PC-3 (cell line): ENCODE data around the gene PIMREG. TPM values are rescaled to one million over a fixed set of nuclear protein-coding genes. Genes with fewer than 3 reads are reported as not detected.

Source experiments
- ATAC-seq: fragments of 200-7000 bp; cut with Tn5 transposase; 2 replicates; pipeline ENCODE4 v1.9.1; 2020; ENCODE audit warnings: mild to moderate bottlenecking, moderate library complexity
- BruUV-seq: library from RNA; stranded (reverse); fragments of 400-500 nt; replicated peaks from 2 replicates; lab custom pipeline; 2021; lab: Mats Ljungman, UMichigan
- CTCF ChIA-PET: fragments of 300-600 bp; sonication (Branson Sonifier 250); formaldehyde crosslinking; loops from one replicate; lab custom pipeline; 2022; ENCODE audit warnings: antibody characterized with exemption; lab: Charles Lee
- POLR2A ChIA-PET: fragments of 300-600 bp; sonication (Branson Sonifier 250); formaldehyde crosslinking; loops from one replicate; lab custom pipeline; 2022; ENCODE audit warnings: antibody characterized with exemption; ENCODE audit not compliant: unreplicated experiment; lab: Charles Lee
- DNase-seq: peaks from one replicate; pipeline ENCODE4 v3.0.0-alpha.2; 2015
- H2AFZ ChIP-seq: fragments of 300-600 bp; sonication (generic); 2 replicates; pipeline ENCODE4 v1.6.0; 2016; ENCODE audit warnings: antibody characterized with exemption, low read length
- H3F3A ChIP-seq: fragments of 300-600 bp; sonication (generic); one replicate; pipeline ENCODE4 v1.6.0; 2017; ENCODE audit warnings: antibody characterized with exemption, low read length, control low read depth, mild to moderate bottlenecking; ENCODE audit not compliant: unreplicated experiment
- H3K27ac ChIP-seq: fragments of 300-600 bp; sonication (generic); 2 replicates; pipeline ENCODE4 v1.5.1; 2016; ENCODE audit warnings: mild to moderate bottlenecking, low read length
- H3K27me3 ChIP-seq: fragments of 300-600 bp; sonication (generic); 2 replicates; pipeline ENCODE4 v1.6.1; 2016; ENCODE audit warnings: low read length, mixed read lengths
- H3K36me3 ChIP-seq: fragments of 300-600 bp; sonication (generic); 2 replicates; pipeline ENCODE4 v1.6.1; 2016; ENCODE audit warnings: low read depth, mixed run types, low read length, mixed read lengths
- H3K4me1 ChIP-seq: fragments of 300-600 bp; sonication (generic); 2 replicates; pipeline ENCODE4 v1.5.1; 2016; ENCODE audit warnings: low read length; ENCODE audit not compliant: insufficient read depth
- H3K4me2 ChIP-seq: fragments of 300-600 bp; sonication (generic); 2 replicates; pipeline ENCODE4 v1.6.0; 2016; ENCODE audit warnings: low read length
- H3K4me3 ChIP-seq: fragments of 300-600 bp; sonication (generic); 2 replicates; pipeline ENCODE4 v1.5.1; 2016; ENCODE audit warnings: mild to moderate bottlenecking, low read length, mixed read lengths
- H3K79me2 ChIP-seq: fragments of 300-600 bp; sonication (generic); 2 replicates; pipeline ENCODE4 v1.6.1; 2017; ENCODE audit warnings: low read length, mixed read lengths
- H3K9ac ChIP-seq: fragments of 300-600 bp; sonication (generic); 2 replicates; pipeline ENCODE4 v1.6.0; 2016; ENCODE audit warnings: mild to moderate bottlenecking, low read length
- H3K9me2 ChIP-seq: fragments of 300-600 bp; sonication (generic); replicated peaks from 2 replicates; pipeline ENCODE4 v1.6.1; 2016; ENCODE audit warnings: mixed run types, low read length, mixed read lengths
- H3K9me3 ChIP-seq: fragments of 300-600 bp; sonication (generic); 2 replicates; pipeline ENCODE4 v1.6.1; 2016; ENCODE audit warnings: low read length, mixed read lengths
- H4K20me1 ChIP-seq: fragments of 300-600 bp; sonication (generic); 2 replicates; pipeline ENCODE4 v1.6.1; 2016; ENCODE audit warnings: low read length, mixed read lengths
- CTCF ChIP-seq: fragments of 300-600 bp; sonication (generic); conservative IDR thresholded peaks from 2 replicates; pipeline ENCODE4 v1.5.1; 2017; ENCODE audit warnings: antibody characterized with exemption, low read depth, mild to moderate bottlenecking, low read length
- EZH2 ChIP-seq: fragments of 300-600 bp; sonication (generic); IDR thresholded peaks from one replicate; pipeline ENCODE4 v1.6.1; 2017; ENCODE audit warnings: antibody characterized with exemption, mild to moderate bottlenecking, low read length; ENCODE audit not compliant: unreplicated experiment
- EZH2phosphoT487 ChIP-seq: fragments of 300-600 bp; sonication (generic); IDR thresholded peaks from 2 replicates; pipeline ENCODE4 v1.6.1; 2018; ENCODE audit warnings: mild to moderate bottlenecking, antibody characterized with exemption, low read length, borderline replicate concordance
- intact Hi-C: fragments of 100-400 bp; cut with micrococcal nuclease; formaldehyde crosslinking; loops from 2 replicates; pipeline ENCODE4 v1.9.0; 2023
- total RNA-seq: library from RNA; depleted of rRNA; stranded (reverse); fragments of >200 nt; gene quantifications from 2 replicates; pipeline ENCODE4 v1.2.3, GENCODE V29; 2014

PIMREG gene
- total RNA-seq, 1 experiment from 2014 or later: 67.6 TPM

- no peaks in the 10 kb centered on the region for H3K27me3 ChIP-seq
- ChIA-PET CTCF (no interaction called here), POLR2A (interaction anchor here (0.5 to 0.7 kb wide), 2 partner anchors 197 to 1140 kb away, joined by 3 to 5 read pairs; no protein-coding TSS in a partner anchor)
- H3F3A ChIP-seq: no peaks in the 10 kb centered on the region
- H4K20me1 ChIP-seq: no peaks in the 10 kb centered on the region
- TF ChIP-seq EZH2phosphoT487: no peak
- no peak for TF ChIP-seq CTCF
- no peak for TF ChIP-seq EZH2
- no TSS peak for BruUV-seq
- peak overlapping the region; percentile 68 for H3K9ac ChIP-seq
- H3K4me1 ChIP-seq: peaks cover 17% of the 10 kb centered on the region
- H3K4me2 ChIP-seq: peak overlapping the region; percentile 100
- no peak for ATAC-seq
- no peaks in the 10 kb centered on the region for H3K9me2 ChIP-seq
- no peaks in the 10 kb centered on the region for H3K9me3 ChIP-seq
- H3K36me3 ChIP-seq: no peaks in the 10 kb centered on the region; the same call in 1 of the 2 replicates
- no peak for DNase-seq
- H3K27ac ChIP-seq: no peak overlapping the region
- H2AFZ ChIP-seq: peak overlapping the region; percentile 90
- H3K79me2 ChIP-seq: peaks cover 15% of the 10 kb centered on the region
- intact Hi-C loops: no loop called here
- peak overlapping the region; percentile 90 for H3K4me3 ChIP-seq
Observed at GRCh38 chr17:6444571-6445335, 498 bp downstream of the PIMREG start.

- H3K79me2 ChIP-seq: peaks cover 15% of the 10 kb centered on the region
- H4K20me1 ChIP-seq: no peaks in the 10 kb centered on the region
- H3K27ac ChIP-seq: no peak overlapping the region
- intact Hi-C loops: no loop called here
- H3K4me2 ChIP-seq: no peak overlapping the region
- H3F3A ChIP-seq: no peaks in the 10 kb centered on the region
- H2AFZ ChIP-seq: no peak overlapping the region
- no peak overlapping the region for H3K4me3 ChIP-seq
- BruUV-seq: no TSS peak
- H3K9me3 ChIP-seq: no peaks in the 10 kb centered on the region
- no peak for ATAC-seq
- TF ChIP-seq CTCF (no peak), EZH2 (no peak), EZH2phosphoT487 (no peak)
- ChIA-PET CTCF (no interaction called here), POLR2A (no interaction called here)
- H3K27me3 ChIP-seq: no peaks in the 10 kb centered on the region
- no peaks in the 10 kb centered on the region for H3K9me2 ChIP-seq
- DNase-seq: no peak
- H3K36me3 ChIP-seq: no peaks in the 10 kb centered on the region; the same call in 1 of the 2 replicates
- peaks cover 17% of the 10 kb centered on the region for H3K4me1 ChIP-seq
- H3K9ac ChIP-seq: no peak overlapping the region
Observed at GRCh38 chr17:6446516-6447100, 2.4 kb downstream of the PIMREG start.

GRCh38 chr17:6448473-6448872 is 4.2 kb downstream of the PIMREG start:
- peaks cover 12% of the 10 kb centered on the region for H3K4me1 ChIP-seq
- no TSS peak for BruUV-seq
- no peak overlapping the region for H3K27ac ChIP-seq
- POLR2A ChIA-PET: no interaction called here
- H4K20me1 ChIP-seq: no peaks in the 10 kb centered on the region
- H2AFZ ChIP-seq: no peak overlapping the region
- no peaks in the 10 kb centered on the region for H3F3A ChIP-seq
- no peak for DNase-seq
- CTCF ChIA-PET: no interaction called here
- H3K9me3 ChIP-seq: no peaks in the 10 kb centered on the region
- no peaks in the 10 kb centered on the region for H3K9me2 ChIP-seq
- no peak for TF ChIP-seq EZH2phosphoT487
- no peak for TF ChIP-seq CTCF
- no peak for TF ChIP-seq EZH2
- H3K9ac ChIP-seq: no peak overlapping the region
- no peak for ATAC-seq
- no peak overlapping the region for H3K4me2 ChIP-seq
- no peak overlapping the region for H3K4me3 ChIP-seq
- peaks cover 15% of the 10 kb centered on the region for H3K79me2 ChIP-seq
- intact Hi-C loops: no loop called here
- H3K27me3 ChIP-seq: no peaks in the 10 kb centered on the region
- H3K36me3 ChIP-seq: no peaks in the 10 kb centered on the region; the same call in 1 of the 2 replicates
